ENCODE data around the gene RAPGEFL1. TPM values are rescaled to one million over a fixed set of nuclear protein-coding genes. Genes with fewer than 3 reads are reported as not detected.
"Not testable (repeated sequence)": the region's sequence is repeated elsewhere in the genome, so short reads cannot be mapped to it uniquely, and the experiment has no call there.

Gene RAPGEFL1
- total and polyA plus RNA-seq, 4 donors, result 0.82 to 3.2 (median 1.4) TPM

DNA sequence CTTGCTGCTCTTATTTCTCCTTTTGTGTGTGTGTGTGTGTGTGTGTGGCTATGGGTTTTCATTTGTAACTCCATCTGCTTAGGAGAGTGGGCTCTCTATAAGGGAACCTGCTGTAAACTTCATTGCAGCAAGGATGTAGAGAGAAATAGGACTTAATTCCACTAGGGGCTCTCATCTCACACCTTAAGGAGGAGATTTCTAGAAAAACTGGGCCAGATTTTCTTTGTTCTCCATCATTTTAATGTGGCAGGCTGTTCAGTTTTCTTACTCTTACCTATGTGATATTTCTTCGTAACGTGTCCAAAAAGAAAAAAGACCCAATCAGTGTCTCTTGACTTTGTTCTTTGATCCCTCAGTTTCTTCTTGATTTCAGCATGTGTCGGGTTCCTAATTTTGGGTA, 41.5 kb upstream of the RAPGEFL1 start:
- Histone ChIP-seq H3K4me1 (ENCODE audit: control insufficient read depth in 4 of 4, insufficient read depth in 4 of 4, low read length in 3 of 4) (peaks cover 0 to 8% (median 1%) of the 10 kb centered on the region in 4 donors), H3K27me3 (ENCODE audit: control insufficient read depth in 4 of 4, insufficient read depth in 4 of 4, low read length in 3 of 4) (no peaks in the 10 kb centered on the region), H3K36me3 (ENCODE audit: control insufficient read depth in 4 of 4, insufficient read depth in 3 of 4, low read depth in 1 of 4, low read length in 3 of 4) (peaks cover 11 to 39% (median 38%) of the 10 kb centered on the region in 4 donors), H3K4me3 (ENCODE audit: low read depth in 1 of 3, low read length in 3 of 3) (no peak overlapping the region), H3K9ac (ENCODE audit: low read depth in 1 of 2, low read length in 2 of 2) (no peak overlapping the region), H3K27ac (ENCODE audit: low read depth in 1 of 2, low read length in 2 of 2) (no peak overlapping the region), H3K9me3 (ENCODE audit: control insufficient read depth in 4 of 4, low read length in 3 of 4) (no peaks in the 10 kb centered on the region)
- no peak for TF ChIP-seq ZBTB33 (IDR thresholded peaks at IDR 0.05)
- 93% methylated on average over 3 of the region's 3 CpGs for WGBS
- no peak for DNase-seq (ENCODE audit: low spot score)

DNA sequence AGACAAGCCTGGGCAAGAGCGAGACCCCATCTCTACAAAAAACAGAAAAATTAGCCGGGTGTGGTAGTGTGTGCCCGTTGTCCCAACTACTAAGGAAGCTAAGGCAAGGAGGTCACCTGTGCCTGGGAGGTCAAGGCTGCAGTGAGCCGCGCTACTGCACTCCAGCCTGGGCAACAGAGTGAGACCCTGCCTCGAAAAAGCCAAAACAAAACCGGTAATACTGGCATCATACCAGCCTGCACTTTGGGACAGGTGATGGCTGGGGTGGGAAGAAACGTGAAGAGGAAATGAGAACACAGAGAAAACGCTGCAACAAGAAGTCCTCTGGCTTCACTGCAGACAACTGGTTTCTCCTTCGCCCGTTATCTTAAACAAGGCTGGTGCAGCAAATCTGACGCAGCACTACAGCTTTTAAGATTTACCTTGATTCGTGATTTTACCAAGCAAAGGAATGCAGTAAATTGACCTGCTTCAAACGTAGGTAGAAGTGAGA, 37.7 kb upstream of the RAPGEFL1 start:
- peak overlapping the region; percentile 46 to 75 (median 51) for H3K4me3 ChIP-seq (ENCODE audit: low read depth in 1 of 3, low read length in 3 of 3)
- peak overlapping the region; percentile 92 to 94 for H3K27ac ChIP-seq (ENCODE audit: low read depth in 1 of 2, low read length in 2 of 2)
- WGBS, result 9% methylated on average over 14 of the region's 14 CpGs
- H3K36me3 ChIP-seq (ENCODE audit: control insufficient read depth in 4 of 4, insufficient read depth in 3 of 4, low read depth in 1 of 4, low read length in 3 of 4), result peaks cover 9 to 23% (median 18%) of the 10 kb centered on the region in 4 donors
- H3K9ac ChIP-seq (ENCODE audit: low read depth in 1 of 2, low read length in 2 of 2), result peak overlapping the region; percentile 88 to 96
- TF ChIP-seq, protein P1, sequence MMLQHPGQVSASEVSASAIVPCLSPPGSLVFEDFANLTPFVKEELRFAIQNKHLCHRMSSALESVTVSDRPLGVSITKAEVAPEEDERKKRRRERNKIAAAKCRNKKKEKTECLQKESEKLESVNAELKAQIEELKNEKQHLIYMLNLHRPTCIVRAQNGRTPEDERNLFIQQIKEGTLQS (IDR thresholded peaks at IDR 0.05), result no peak
- TF ChIP-seq NR2F2 (IDR thresholded peaks at IDR 0.05), result peak; percentile 50
- H3K4me1 ChIP-seq (ENCODE audit: control insufficient read depth in 4 of 4, insufficient read depth in 4 of 4, low read length in 3 of 4), result peaks cover 0 to 16% (median 8%) of the 10 kb centered on the region in 4 donors
- no peaks in the 10 kb centered on the region for H3K9me3 ChIP-seq (ENCODE audit: control insufficient read depth in 4 of 4, low read length in 3 of 4)
- H3K27me3 ChIP-seq (ENCODE audit: control insufficient read depth in 4 of 4, insufficient read depth in 4 of 4, low read length in 3 of 4), result no peaks in the 10 kb centered on the region
- no peak for DNase-seq (ENCODE audit: low spot score)

- H3K4me3 ChIP-seq (ENCODE audit: low read depth in 1 of 3, low read length in 3 of 3); H3K27me3 ChIP-seq (ENCODE audit: control insufficient read depth in 4 of 4, insufficient read depth in 4 of 4, low read length in 3 of 4); H3K9ac ChIP-seq (ENCODE audit: low read depth in 1 of 2, low read length in 2 of 2); DNase-seq (ENCODE audit: low spot score); H3K27ac ChIP-seq (ENCODE audit: low read depth in 1 of 2, low read length in 2 of 2); H3K9me3 ChIP-seq (ENCODE audit: control insufficient read depth in 4 of 4, low read length in 3 of 4): not testable (repeated sequence)
- WGBS, result 97% methylated on average over 3 of the region's 3 CpGs
- H3K4me1 ChIP-seq (ENCODE audit: control insufficient read depth in 4 of 4, insufficient read depth in 4 of 4, low read length in 3 of 4), result peaks cover 0 to 16% (median 8%) of the 10 kb centered on the region in 4 donors
- H3K36me3 ChIP-seq (ENCODE audit: control insufficient read depth in 4 of 4, insufficient read depth in 3 of 4, low read depth in 1 of 4, low read length in 3 of 4), result peaks cover 3 to 14% (median 11%) of the 10 kb centered on the region in 4 donors
Observed at GRCh38 chr17:40143166-40143565, 34.1 kb upstream of the RAPGEFL1 start.

- no peak for DNase-seq (ENCODE audit: low spot score)
- Histone ChIP-seq H3K36me3 (ENCODE audit: control insufficient read depth in 4 of 4, insufficient read depth in 3 of 4, low read depth in 1 of 4, low read length in 3 of 4) (peaks cover 7 to 27% (median 17%) of the 10 kb centered on the region in 4 donors), H3K4me3 (ENCODE audit: low read depth in 1 of 3, low read length in 3 of 3) (no peak overlapping the region), H3K4me1 (ENCODE audit: control insufficient read depth in 4 of 4, insufficient read depth in 4 of 4, low read length in 3 of 4) (peaks cover 0 to 10% (median 8%) of the 10 kb centered on the region in 4 donors), H3K9me3 (ENCODE audit: control insufficient read depth in 4 of 4, low read length in 3 of 4) (no peaks in the 10 kb centered on the region), H3K27me3 (ENCODE audit: control insufficient read depth in 4 of 4, insufficient read depth in 4 of 4, low read length in 3 of 4) (no peaks in the 10 kb centered on the region), H3K27ac (ENCODE audit: low read depth in 1 of 2, low read length in 2 of 2) (no peak overlapping the region), H3K9ac (ENCODE audit: low read depth in 1 of 2, low read length in 2 of 2) (no peak overlapping the region)
- WGBS, result 97% methylated on average over 3 of the region's 3 CpGs
- TF ChIP-seq GABPA (IDR thresholded peaks at IDR 0.05 in 1 of 2, conservative IDR thresholded peaks at IDR 0.05 in 1 of 2), result no peak
- no peak for TF ChIP-seq FOXA1 (IDR thresholded peaks at IDR 0.05)
- no peak for TF ChIP-seq ZBTB33 (IDR thresholded peaks at IDR 0.05)
- no peak for TF ChIP-seq CTCF (IDR thresholded peaks at IDR 0.05; ENCODE audit: low read depth, low read length, missing input control)
- TF ChIP-seq RAD21 (IDR thresholded peaks at IDR 0.05), result no peak
- TF ChIP-seq, protein P2, sequence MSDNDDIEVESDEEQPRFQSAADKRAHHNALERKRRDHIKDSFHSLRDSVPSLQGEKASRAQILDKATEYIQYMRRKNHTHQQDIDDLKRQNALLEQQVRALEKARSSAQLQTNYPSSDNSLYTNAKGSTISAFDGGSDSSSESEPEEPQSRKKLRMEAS (IDR thresholded peaks at IDR 0.05), result no peak
- TF ChIP-seq EGR1 (IDR thresholded peaks at IDR 0.05; ENCODE audit: low read depth in 2 of 2), result no peak
- TF ChIP-seq, protein P1 (IDR thresholded peaks at IDR 0.05), result no peak
- no peak for TF ChIP-seq RXRA (IDR thresholded peaks at IDR 0.05)
- TF ChIP-seq HNF4G (IDR thresholded peaks at IDR 0.05), result no peak
- no peak for TF ChIP-seq NR2F2 (IDR thresholded peaks at IDR 0.05)
- TF ChIP-seq JUND (IDR thresholded peaks at IDR 0.05), result no peak
- no peak for TF ChIP-seq YY1 (IDR thresholded peaks at IDR 0.05)
- TF ChIP-seq FOXA2 (IDR thresholded peaks at IDR 0.05), result no peak
- TF ChIP-seq SP1 (IDR thresholded peaks at IDR 0.05), result no peak
- no peak for TF ChIP-seq TAF1 (conservative IDR thresholded peaks at IDR 0.05)
Observed at GRCh38 chr17:40145476-40145875, 31.8 kb upstream of the RAPGEFL1 start.

Data from liver (tissue), 9 donors.